ENCODE data around the gene SSNA1. TPM values are rescaled to one million over a fixed set of nuclear protein-coding genes. Genes with fewer than 3 reads are reported as not detected.

The SSNA1 gene
- total and polyA plus RNA-seq, 5 donors from 2014 or later: 54.3 to 150 (median 124) TPM

- Mint-ChIP-seq H3K4me1 (peaks cover 0 to 13% (median 0%) of the 10 kb centered on the region in 4 donors), H3K4me3 (no peak overlapping the region), H3K9me3 (peaks cover 0 to 1% (median 0%) of the 10 kb centered on the region in 7 donors), H3K27me3 (peaks cover 23% of the 10 kb centered on the region), H3K27ac (no peak overlapping the region), H3K36me3 (no peaks in the 10 kb centered on the region)
- Histone ChIP-seq H3K27me3 (ENCODE audit: control insufficient read depth, insufficient read depth, low read length) (peaks cover under 1% of the 10 kb centered on the region), H3K4me3 (ENCODE audit: low read depth, low read length) (no peak overlapping the region), H3K27ac (ENCODE audit: insufficient read depth, low read length, poor library complexity, severe bottlenecking) (no peak overlapping the region), H3K4me1 (ENCODE audit: control insufficient read depth, insufficient read depth, low read length, poor library complexity, severe bottlenecking) (peaks cover 8% of the 10 kb centered on the region), H3K9me3 (ENCODE audit: control insufficient read depth in 2 of 2, low read length in 2 of 2) (no peaks in the 10 kb centered on the region), H3K36me3 (ENCODE audit: control insufficient read depth, insufficient read depth, low read length) (no peaks in the 10 kb centered on the region)
- no peak for ATAC-seq (ENCODE audit: low read depth in 2 of 2)
- no peak for DNase-seq
These were observed 24.7 kb upstream of the SSNA1 start for GRCh38 chr9:137163805-137164204.

- Histone ChIP-seq H3K27ac (ENCODE audit: insufficient read depth, low read length, poor library complexity, severe bottlenecking) (no peak overlapping the region), H3K27me3 (ENCODE audit: control insufficient read depth, insufficient read depth, low read length) (no peaks in the 10 kb centered on the region), H3K9me3 (ENCODE audit: control insufficient read depth in 2 of 2, low read length in 2 of 2) (no peaks in the 10 kb centered on the region), H3K4me1 (ENCODE audit: control insufficient read depth, insufficient read depth, low read length, poor library complexity, severe bottlenecking) (peaks cover 14% of the 10 kb centered on the region), H3K36me3 (ENCODE audit: control insufficient read depth, insufficient read depth, low read length) (no peaks in the 10 kb centered on the region), H3K4me3 (ENCODE audit: low read depth, low read length) (no peak overlapping the region)
- Mint-ChIP-seq H3K9me3 (peaks cover 0 to 1% (median 0%) of the 10 kb centered on the region in 7 donors), H3K27me3 (peaks cover 22% of the 10 kb centered on the region), H3K4me1 (peaks cover 0 to 7% (median 0%) of the 10 kb centered on the region in 4 donors), H3K36me3 (no peaks in the 10 kb centered on the region), H3K4me3 (peak overlapping the region in 1 of 4 donors; percentile 51), H3K27ac (no peak overlapping the region)
- ATAC-seq (ENCODE audit: low read depth in 2 of 2) (no peak), DNase-seq (no peak)
These were observed 23.9 kb upstream of the SSNA1 start for GRCh38 chr9:137164370-137165249.

DNA sequence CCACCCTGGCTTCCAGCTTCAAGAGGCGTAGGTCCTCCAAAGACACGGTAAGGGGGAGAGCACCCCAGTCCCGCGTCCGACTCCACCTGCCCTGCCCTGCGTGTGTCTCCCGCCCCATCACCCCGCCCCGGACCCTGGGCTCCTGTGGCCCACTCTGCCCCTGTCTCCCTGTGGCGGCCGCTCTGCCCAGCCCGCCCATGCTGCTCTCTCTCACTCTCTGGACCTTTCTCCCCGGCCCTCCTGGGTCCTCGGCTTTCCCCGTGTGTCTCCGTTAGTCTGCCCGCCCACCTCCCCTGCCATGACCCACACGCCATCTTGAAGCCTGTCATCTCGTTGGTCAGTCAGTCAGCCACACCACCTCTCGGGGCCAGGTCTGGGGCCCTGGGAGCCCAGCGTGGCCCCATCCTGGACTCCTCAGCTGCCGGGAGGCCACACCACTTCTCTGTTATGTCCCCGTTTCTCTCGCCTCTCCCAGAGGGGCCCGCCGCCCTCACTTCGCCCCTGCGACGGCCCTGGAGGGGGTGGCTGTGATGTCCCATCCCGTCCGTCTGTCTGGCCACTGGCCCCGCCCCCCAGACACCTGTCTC is 23.1 kb upstream of the SSNA1 start:
- Histone ChIP-seq H3K27ac (ENCODE audit: insufficient read depth, low read length, poor library complexity, severe bottlenecking) (no peak overlapping the region), H3K36me3 (ENCODE audit: control insufficient read depth, insufficient read depth, low read length) (no peaks in the 10 kb centered on the region), H3K4me3 (ENCODE audit: low read depth, low read length) (no peak overlapping the region), H3K27me3 (ENCODE audit: control insufficient read depth, insufficient read depth, low read length) (no peaks in the 10 kb centered on the region), H3K4me1 (ENCODE audit: control insufficient read depth, insufficient read depth, low read length, poor library complexity, severe bottlenecking) (peaks cover 16% of the 10 kb centered on the region), H3K9me3 (ENCODE audit: control insufficient read depth in 2 of 2, low read length in 2 of 2) (no peaks in the 10 kb centered on the region)
- DNase-seq (no peak), ATAC-seq (ENCODE audit: low read depth in 2 of 2) (no peak)
- peaks cover 0 to 7% (median 0%) of the 10 kb centered on the region in 4 donors for H3K4me1 Mint-ChIP-seq
- peaks cover 18% of the 10 kb centered on the region for H3K27me3 Mint-ChIP-seq
- H3K9me3 Mint-ChIP-seq: peaks cover 0 to 1% (median 0%) of the 10 kb centered on the region in 7 donors
- H3K36me3 Mint-ChIP-seq: no peaks in the 10 kb centered on the region
- no peak overlapping the region for H3K4me3 Mint-ChIP-seq
- H3K27ac Mint-ChIP-seq: no peak overlapping the region

DNA sequence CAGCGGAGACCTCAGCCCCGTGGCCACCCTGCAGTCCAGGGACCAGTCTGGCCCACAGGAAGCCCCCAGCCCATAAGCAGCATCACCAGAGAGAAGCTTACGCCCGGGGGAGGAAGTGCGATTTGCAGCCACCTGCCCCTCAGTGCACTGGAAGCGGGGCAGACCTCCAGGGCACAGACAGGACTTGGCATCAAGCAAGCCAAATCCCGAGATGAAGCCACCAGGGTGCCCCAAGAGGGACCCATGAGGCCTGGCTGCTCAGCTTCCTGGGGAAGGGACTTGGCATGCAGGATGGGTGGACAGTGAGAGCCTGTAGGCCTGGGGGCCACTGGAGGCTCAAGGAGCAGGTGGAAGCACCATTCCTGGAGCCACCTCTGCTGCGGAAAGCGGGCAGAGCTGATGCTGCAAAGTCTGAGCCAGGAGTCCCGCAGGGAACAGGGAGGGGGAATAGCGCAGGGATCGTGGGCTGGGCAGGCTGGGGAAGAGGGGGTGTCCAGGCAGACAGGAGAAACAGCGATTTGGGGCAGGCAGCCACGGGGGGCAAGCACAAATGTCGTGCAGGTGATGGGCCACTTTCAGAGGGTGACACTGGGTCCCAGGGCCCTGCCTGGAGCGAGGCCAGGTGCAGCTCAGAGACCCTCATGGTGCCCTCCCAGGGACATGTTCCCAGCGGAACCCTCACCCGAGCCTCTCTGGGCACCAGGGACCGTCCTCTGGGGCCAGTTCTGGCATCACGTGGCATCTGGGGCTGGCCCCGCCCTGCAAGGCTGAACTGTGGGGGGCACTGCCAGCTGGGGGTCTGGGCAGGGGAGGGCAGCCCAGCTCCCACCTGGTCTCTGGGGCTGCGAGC is 21.9 kb upstream of the SSNA1 start:
- DNase-seq: no peak
- no peak overlapping the region for H3K27ac Mint-ChIP-seq
- ATAC-seq (ENCODE audit: low read depth in 2 of 2): no peak
- Histone ChIP-seq H3K9me3 (ENCODE audit: control insufficient read depth in 2 of 2, low read length in 2 of 2) (no peaks in the 10 kb centered on the region), H3K27me3 (ENCODE audit: control insufficient read depth, insufficient read depth, low read length) (no peaks in the 10 kb centered on the region), H3K4me3 (ENCODE audit: low read depth, low read length) (no peak overlapping the region), H3K36me3 (ENCODE audit: control insufficient read depth, insufficient read depth, low read length) (no peaks in the 10 kb centered on the region), H3K4me1 (ENCODE audit: control insufficient read depth, insufficient read depth, low read length, poor library complexity, severe bottlenecking) (peaks cover 16% of the 10 kb centered on the region), H3K27ac (ENCODE audit: insufficient read depth, low read length, poor library complexity, severe bottlenecking) (no peak overlapping the region)
- H3K9me3 Mint-ChIP-seq: peaks cover 0 to 1% (median 0%) of the 10 kb centered on the region in 7 donors
- H3K4me3 Mint-ChIP-seq: peak overlapping the region in 1 of 4 donors; percentile 70
- peaks cover 23% of the 10 kb centered on the region for H3K27me3 Mint-ChIP-seq
- H3K36me3 Mint-ChIP-seq: no peaks in the 10 kb centered on the region
- H3K4me1 Mint-ChIP-seq: peaks cover 0 to 7% (median 0%) of the 10 kb centered on the region in 4 donors

- H3K27ac ChIP-seq (ENCODE audit: insufficient read depth, low read length, poor library complexity, severe bottlenecking): no peak overlapping the region
- Mint-ChIP-seq H3K27ac (no peak overlapping the region), H3K4me3 (no peak overlapping the region), H3K4me1 (peaks cover 0 to 4% (median 0%) of the 10 kb centered on the region in 4 donors), H3K27me3 (peaks cover 23% of the 10 kb centered on the region), H3K36me3 (no peaks in the 10 kb centered on the region), H3K9me3 (peaks cover 0 to 1% (median 0%) of the 10 kb centered on the region in 7 donors)
- H3K4me1 ChIP-seq (ENCODE audit: control insufficient read depth, insufficient read depth, low read length, poor library complexity, severe bottlenecking): peaks cover 16% of the 10 kb centered on the region
- H3K36me3 ChIP-seq (ENCODE audit: control insufficient read depth, insufficient read depth, low read length): no peaks in the 10 kb centered on the region
- H3K27me3 ChIP-seq (ENCODE audit: control insufficient read depth, insufficient read depth, low read length): no peaks in the 10 kb centered on the region
- no peaks in the 10 kb centered on the region for H3K9me3 ChIP-seq (ENCODE audit: control insufficient read depth in 2 of 2, low read length in 2 of 2)
- DNase-seq: no peak
- ATAC-seq (ENCODE audit: low read depth in 2 of 2): no peak
- no peak overlapping the region for H3K4me3 ChIP-seq (ENCODE audit: low read depth, low read length)
These were observed 21.2 kb upstream of the SSNA1 start for GRCh38 chr9:137167277-137167746.

GRCh38 chr9:137167747-137168572 is 20.5 kb upstream of the SSNA1 start:
- Mint-ChIP-seq H3K4me3 (no peak overlapping the region), H3K27ac (no peak overlapping the region), H3K36me3 (no peaks in the 10 kb centered on the region), H3K9me3 (peaks cover 0 to 1% (median 0%) of the 10 kb centered on the region in 7 donors), H3K27me3 (peaks cover 23% of the 10 kb centered on the region), H3K4me1 (peaks cover 0 to 4% (median 0%) of the 10 kb centered on the region in 4 donors)
- DNase-seq (no peak), ATAC-seq (ENCODE audit: low read depth in 2 of 2) (no peak)
- H3K36me3 ChIP-seq (ENCODE audit: control insufficient read depth, insufficient read depth, low read length): no peaks in the 10 kb centered on the region
- H3K4me1 ChIP-seq (ENCODE audit: control insufficient read depth, insufficient read depth, low read length, poor library complexity, severe bottlenecking): peaks cover 16% of the 10 kb centered on the region
- no peak overlapping the region for H3K4me3 ChIP-seq (ENCODE audit: low read depth, low read length)
- no peaks in the 10 kb centered on the region for H3K27me3 ChIP-seq (ENCODE audit: control insufficient read depth, insufficient read depth, low read length)
- H3K9me3 ChIP-seq (ENCODE audit: control insufficient read depth in 2 of 2, low read length in 2 of 2): no peaks in the 10 kb centered on the region
- H3K27ac ChIP-seq (ENCODE audit: insufficient read depth, low read length, poor library complexity, severe bottlenecking): no peak overlapping the region

DNA sequence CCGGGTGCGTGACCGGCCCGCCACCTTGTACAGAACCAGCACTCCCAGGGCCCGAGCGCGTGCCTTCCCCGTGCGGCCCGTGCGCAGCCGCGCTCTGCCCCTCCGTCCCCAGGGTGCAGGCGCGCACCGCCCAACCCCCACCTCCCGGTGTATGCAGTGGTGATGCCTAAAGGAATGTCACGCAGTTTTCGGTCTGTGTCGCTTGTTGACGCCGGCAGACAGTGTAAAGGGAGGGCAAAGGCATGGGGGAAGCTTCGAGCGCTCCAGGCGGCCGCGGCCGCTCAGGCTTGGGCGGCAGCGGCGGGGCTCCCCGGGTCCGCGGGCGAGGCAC is 19.9 kb upstream of the SSNA1 start:
- H3K27ac Mint-ChIP-seq: no peak overlapping the region
- Histone ChIP-seq H3K27me3 (ENCODE audit: control insufficient read depth, insufficient read depth, low read length) (no peaks in the 10 kb centered on the region), H3K9me3 (ENCODE audit: control insufficient read depth in 2 of 2, low read length in 2 of 2) (no peaks in the 10 kb centered on the region), H3K4me3 (ENCODE audit: low read depth, low read length) (no peak overlapping the region), H3K36me3 (ENCODE audit: control insufficient read depth, insufficient read depth, low read length) (no peaks in the 10 kb centered on the region), H3K4me1 (ENCODE audit: control insufficient read depth, insufficient read depth, low read length, poor library complexity, severe bottlenecking) (peaks cover 16% of the 10 kb centered on the region), H3K27ac (ENCODE audit: insufficient read depth, low read length, poor library complexity, severe bottlenecking) (no peak overlapping the region)
- DNase-seq: no peak
- peaks cover 0 to 1% (median 0%) of the 10 kb centered on the region in 7 donors for H3K9me3 Mint-ChIP-seq
- no peaks in the 10 kb centered on the region for H3K36me3 Mint-ChIP-seq
- ATAC-seq (ENCODE audit: low read depth in 2 of 2): no peak
- H3K27me3 Mint-ChIP-seq: peaks cover 23% of the 10 kb centered on the region
- H3K4me3 Mint-ChIP-seq: no peak overlapping the region
- peaks cover 0 to 5% (median 0%) of the 10 kb centered on the region in 4 donors for H3K4me1 Mint-ChIP-seq

All from CD4-positive, CD25-positive, alpha-beta regulatory T cell (primary cell).